NOMO-1 (cell line): ENCODE measurements around the gene DTX3.
"Not testable (repeated sequence)": the region's sequence is repeated elsewhere in the genome, so short reads cannot be mapped to it uniquely, and the experiment has no call there.

Experiments
- DNase-seq, 2 experiments: peaks; one replicate each; lab custom pipeline; 2025; ENCODE audit not compliant: unreplicated experiment in 2 of 2; lab: John Stamatoyannopoulos, UW

DTX3 gene

GRCh38 chr12:57630891-57631433 lies 26.3 kb downstream of the DTX3 start:
- no peak for DNase-seq

DNA sequence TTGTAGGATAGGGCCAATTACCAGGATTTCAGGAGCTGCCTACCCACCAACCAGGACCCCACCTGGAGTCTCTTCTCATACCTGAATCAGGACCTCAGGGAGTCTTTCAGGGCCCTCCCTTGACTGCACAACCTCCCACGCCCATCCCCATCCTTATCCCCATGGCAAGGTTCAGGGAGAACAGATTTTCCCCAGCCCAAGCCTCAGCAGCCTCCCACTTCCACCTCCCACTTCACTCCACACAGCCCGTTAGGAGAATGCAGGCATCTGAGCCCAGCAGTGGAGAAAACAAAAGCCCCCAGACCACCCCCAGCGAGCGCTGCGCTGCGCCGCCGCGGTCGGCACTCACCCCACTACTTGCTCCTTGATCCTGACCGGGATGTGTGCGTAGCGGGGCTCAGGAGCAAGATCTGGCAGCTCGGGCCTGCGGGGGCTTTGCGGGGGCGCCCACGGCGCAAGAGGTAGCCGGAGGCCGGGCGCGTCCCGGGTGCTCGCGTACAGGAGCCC lies 27.0 kb downstream of the DTX3 start:
- DNase-seq, result no peak

- DNase-seq, result no peak
These were observed 27.7 kb downstream of the DTX3 start for GRCh38 chr12:57632073-57632957.

DNA sequence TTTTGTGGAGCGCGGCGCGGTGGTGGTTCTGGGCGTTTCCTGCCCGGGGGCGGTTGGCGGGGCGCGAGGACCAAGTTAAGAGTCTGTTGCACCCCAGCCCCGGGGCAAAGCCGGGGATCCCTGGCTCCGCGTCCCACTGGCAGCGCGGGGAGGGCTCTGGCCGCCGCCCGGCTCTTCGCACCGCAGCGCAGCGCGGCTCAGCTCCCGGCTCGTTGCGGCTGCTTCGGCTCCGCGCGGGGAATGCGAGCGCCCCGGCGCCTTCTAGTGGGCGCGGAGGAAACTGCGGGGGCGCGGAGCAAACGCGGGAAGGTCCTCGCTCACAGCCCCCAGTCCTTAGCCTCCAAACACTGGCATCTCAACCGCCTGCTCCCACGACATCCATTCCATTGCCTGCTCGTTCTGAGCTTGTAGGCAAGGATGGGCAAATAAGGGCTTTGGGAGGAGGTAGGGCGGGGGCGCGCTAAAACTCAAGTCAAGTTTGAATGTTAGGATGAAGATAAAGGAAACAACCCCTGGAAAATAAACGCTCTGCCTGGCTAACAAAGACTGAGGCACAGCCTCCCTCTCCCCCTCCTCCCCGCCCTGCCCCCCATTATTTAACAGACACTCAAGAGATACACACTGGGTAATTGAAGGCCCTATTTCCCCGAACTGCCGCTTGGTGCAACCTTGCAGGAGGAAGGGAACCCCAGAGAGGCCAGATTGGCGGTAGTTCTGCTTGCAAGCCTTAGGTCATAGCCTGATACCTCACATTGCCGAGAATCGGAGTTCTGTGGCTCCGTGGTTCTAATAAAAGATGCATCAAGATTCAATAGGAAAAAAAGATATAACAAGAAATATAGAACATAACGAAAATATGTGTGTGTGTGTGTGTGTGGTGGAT lies 28.6 kb downstream of the DTX3 start, which contains the start of gene B4GALNT1:
Gene B4GALNT1, minus strand, starts transcription at position 244 of the 883 bp plus-strand sequence. CDS start 1,069 bp downstream, outside the sequence.
- peak; percentile 53 to 62 for DNase-seq

DNA sequence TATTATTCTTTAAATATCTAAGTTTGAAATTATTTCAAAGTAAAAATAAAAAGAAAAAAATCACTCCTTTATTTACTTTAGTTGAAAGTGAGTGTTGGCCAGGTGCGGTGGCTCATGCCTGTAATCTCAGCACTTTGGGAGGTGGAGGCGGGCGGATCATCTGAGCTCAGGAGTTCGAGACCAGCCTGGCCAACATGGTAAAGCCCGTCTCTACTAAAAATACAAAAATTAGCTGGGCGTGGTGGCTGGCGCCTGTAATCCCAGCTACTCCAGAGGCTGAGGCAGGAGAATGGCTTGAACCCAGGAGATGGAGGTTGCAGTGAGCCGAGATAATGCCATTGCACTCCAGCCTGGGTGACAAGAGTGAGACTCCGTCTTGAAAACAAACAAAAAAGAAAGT lies 32.1 kb downstream of the DTX3 start:
- DNase-seq, result not testable (repeated sequence)

GRCh38 chr12:57637364-57637763 lies 32.7 kb downstream of the DTX3 start:
- no peak for DNase-seq

GRCh38 chr12:57638096-57638495 lies 33.5 kb downstream of the DTX3 start:
- DNase-seq, result no peak

- DNase-seq, result no peak
These were observed 35.8 kb downstream of the DTX3 start for GRCh38 chr12:57640175-57641042.

GRCh38 chr12:57641699-57642442 lies 37.2 kb downstream of the DTX3 start:
- no peak for DNase-seq

GRCh38 chr12:57645990-57646658 lies 41.5 kb downstream of the DTX3 start:
- not testable (repeated sequence) for DNase-seq

DNA sequence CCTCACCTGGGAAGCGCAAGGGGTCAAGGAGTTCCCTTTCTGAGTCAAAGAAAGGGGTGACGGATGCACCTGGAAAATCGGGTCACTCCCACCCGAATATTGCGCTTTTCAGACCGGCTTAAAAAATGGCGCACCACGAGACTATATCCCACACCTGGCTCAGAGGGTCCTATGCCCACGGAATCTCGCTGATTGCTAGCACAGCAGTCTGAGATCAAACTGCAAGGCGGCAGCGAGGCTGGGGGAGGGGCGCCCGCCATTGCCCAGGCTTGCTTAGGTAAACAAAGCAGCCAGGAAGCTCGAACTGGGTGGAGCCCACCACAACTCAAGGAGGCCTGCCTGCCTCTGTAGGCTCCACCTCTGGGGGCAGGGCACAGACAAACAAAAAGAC lies 42.0 kb downstream of the DTX3 start:
- not testable (repeated sequence) for DNase-seq

- DNase-seq, result no peak
These were observed 49.4 kb downstream of the DTX3 start for GRCh38 chr12:57654042-57654441.

DNA sequence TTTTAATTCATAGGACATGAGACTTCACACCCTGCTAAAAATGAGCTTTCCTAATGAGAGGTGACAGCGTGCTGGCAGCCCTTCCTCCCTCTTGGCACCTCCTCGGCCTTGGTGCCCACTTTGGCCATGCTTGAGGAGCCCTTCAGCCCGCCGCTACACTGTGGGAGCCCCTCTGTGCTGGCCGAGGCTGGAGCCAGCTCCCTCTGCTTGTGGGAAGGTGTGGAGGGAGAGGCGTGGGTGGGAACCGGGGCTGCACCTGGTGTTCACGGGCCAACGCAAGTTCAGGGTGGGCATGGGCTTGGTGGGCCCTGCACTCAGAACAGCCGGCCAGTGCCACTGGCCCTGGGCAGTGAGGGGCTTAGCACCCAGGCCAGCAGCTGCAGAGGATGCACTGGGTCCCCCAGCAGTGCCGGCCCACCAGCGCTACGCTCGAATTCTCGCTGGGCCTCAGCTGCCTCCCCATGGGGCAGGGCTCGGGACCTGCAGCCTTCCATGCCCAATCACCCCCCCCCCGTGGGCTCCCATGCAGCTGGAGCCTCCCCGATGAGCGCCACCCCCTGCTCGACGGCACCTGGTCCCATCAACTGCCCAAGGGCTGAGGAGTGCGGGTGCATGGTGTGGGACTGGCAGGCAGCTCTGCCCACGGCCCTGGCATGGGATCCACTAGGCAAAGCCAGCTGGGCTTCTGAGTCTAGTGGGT lies 51.1 kb downstream of the DTX3 start:
- no peak for DNase-seq

DNA sequence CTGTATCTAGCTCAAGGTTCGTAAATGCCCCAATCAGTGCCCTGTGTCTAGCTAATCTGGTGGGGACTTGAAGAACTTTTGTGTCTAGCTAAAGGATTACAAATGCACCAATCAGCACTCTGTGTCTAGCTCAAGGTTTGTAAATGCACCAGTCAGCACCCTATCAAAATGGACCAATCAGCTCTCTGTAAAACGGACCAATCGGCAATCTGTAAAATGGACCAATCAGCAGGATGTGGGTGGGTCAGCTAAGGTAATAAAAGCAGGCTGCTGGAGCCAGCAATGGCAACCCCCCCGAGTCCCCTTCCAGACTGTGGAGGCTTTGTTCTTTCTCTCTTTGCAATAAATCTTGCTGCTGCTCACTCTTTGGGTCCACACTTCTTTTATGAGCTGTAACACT lies 51.8 kb downstream of the DTX3 start:
- DNase-seq, result not testable (repeated sequence)

- no peak for DNase-seq
These were observed 53.1 kb downstream of the DTX3 start for GRCh38 chr12:57657744-57658143.

DNA sequence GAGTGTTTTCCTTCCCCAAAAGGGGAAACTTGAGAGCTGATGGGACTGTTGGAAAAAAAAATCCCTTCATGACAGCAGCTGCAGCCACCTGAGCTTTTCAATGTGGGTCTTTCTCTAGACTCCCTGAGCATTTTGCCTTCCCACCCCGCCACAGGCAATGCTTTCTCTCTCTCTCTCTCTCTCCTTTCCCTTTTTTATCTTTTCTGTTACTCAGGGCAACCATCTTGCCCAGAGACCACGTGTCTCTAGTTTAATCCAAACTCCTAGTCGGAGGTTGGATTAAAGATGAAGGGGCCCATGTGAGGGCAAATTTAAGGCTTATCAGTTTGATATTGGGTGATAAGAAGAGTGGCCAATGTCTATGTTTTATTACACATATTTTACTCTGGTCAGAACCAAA lies 54.3 kb downstream of the DTX3 start:
- DNase-seq, result no peak
